Keratinocyte (primary cell): ENCODE data around the gene PSMB7. TPM values are rescaled to one million over a fixed set of nuclear protein-coding genes. Genes with fewer than 3 reads are reported as not detected.

Experiments
- DNase-seq: peaks from one replicate; pipeline ENCODE4 v3.0.0-alpha.2; 2011; ENCODE audit warnings: low read depth, missing footprints, low spot score
- FAIRE-seq: peaks from 2 replicates; lab custom pipeline; 2011; peaks lifted over from hg19 to GRCh38; lab: Jason Lieb, UNC
- H2AFZ ChIP-seq: 2 replicates; pipeline ENCODE4 v1.6.0; 2012; ENCODE audit warnings: low read length, control low read depth, inconsistent platforms; ENCODE audit not compliant: control insufficient read depth
- H3K27ac ChIP-seq: 2 replicates; pipeline ENCODE4 v1.5.1; 2011; ENCODE audit warnings: low read length; ENCODE audit not compliant: control insufficient read depth, insufficient read depth
- H3K27me3 ChIP-seq: 3 replicates; pipeline ENCODE4 v1.6.0; 2011; ENCODE audit warnings: low read length; ENCODE audit not compliant: control insufficient read depth, insufficient read depth; ENCODE audit errors: extremely low read depth
- H3K36me3 ChIP-seq, 2 experiments: 2 replicates in 1 of 2; 3 replicates in 1 of 2; pipeline ENCODE4 v1.5.1; 2011; ENCODE audit warnings: low read length in 2 of 2, mild to moderate bottlenecking in 1 of 2; ENCODE audit not compliant: control insufficient read depth in 2 of 2, insufficient read depth in 2 of 2; ENCODE audit errors: extremely low read depth in 1 of 2
- H3K4me1 ChIP-seq: 3 replicates; pipeline ENCODE4 v1.5.1; 2011; ENCODE audit warnings: low read length; ENCODE audit not compliant: control insufficient read depth, insufficient read depth; ENCODE audit errors: extremely low read depth
- H3K4me2 ChIP-seq: 3 replicates; pipeline ENCODE4 v1.6.0; 2011; ENCODE audit warnings: low read depth, low read length; ENCODE audit not compliant: control insufficient read depth, insufficient read depth; ENCODE audit errors: extremely low read depth
- H3K4me3 ChIP-seq, 3 experiments: fragments of 200-600 bp in 1 of 3; sonication (generic) in 1 of 3; 2 replicates in 2 of 3; 3 replicates in 1 of 3; pipeline ENCODE4 v1.5.1; 2011 to 2016; ENCODE audit warnings: low read length in 3 of 3, mild to moderate bottlenecking in 3 of 3, control low read depth in 2 of 3, inconsistent platforms in 1 of 3, low read depth in 1 of 3, mixed read lengths in 1 of 3, mixed run types in 1 of 3, moderate library complexity in 1 of 3; ENCODE audit not compliant: control insufficient read depth in 2 of 3, insufficient read depth in 2 of 3; ENCODE audit errors: extremely low read depth in 1 of 3
- H3K79me2 ChIP-seq: 2 replicates; pipeline ENCODE4 v1.6.0; 2012; ENCODE audit warnings: low read length; ENCODE audit not compliant: control insufficient read depth, insufficient read depth
- H3K9ac ChIP-seq: 3 replicates; pipeline ENCODE4 v1.6.0; 2011; ENCODE audit warnings: low read length; ENCODE audit not compliant: control insufficient read depth, insufficient read depth; ENCODE audit errors: extremely low read depth
- H3K9me1 ChIP-seq: 3 replicates; pipeline ENCODE4 v1.6.0; 2011; ENCODE audit warnings: low read length; ENCODE audit not compliant: control insufficient read depth, insufficient read depth; ENCODE audit errors: extremely low read depth
- H3K9me3 ChIP-seq: 2 replicates; pipeline ENCODE4 v1.5.1; 2012; ENCODE audit warnings: low read depth, low read length; ENCODE audit not compliant: control insufficient read depth
- H4K20me1 ChIP-seq: 3 replicates; pipeline ENCODE4 v1.6.0; 2011; ENCODE audit warnings: low read length; ENCODE audit not compliant: control insufficient read depth, insufficient read depth; ENCODE audit errors: extremely low read depth
- EZH2 ChIP-seq: IDR thresholded peaks from one replicate; pipeline ENCODE4 v1.6.1; 2012; ENCODE audit warnings: inconsistent platforms, mild to moderate bottlenecking, low read length, moderate library complexity
- dilution Hi-C: fragments of 300-500 bp; cut with MboI; formaldehyde crosslinking; loops from one replicate; pipeline ENCODE4 v1.7.0; 2020; ENCODE audit warnings: low sequenced_read_pairs; ENCODE audit not compliant: extremely low pct_ligation_motif_present
- polyA plus RNA-seq, 5 experiments: library from polyadenylated mRNA; depleted of rRNA in 3 of 5; stranded (reverse) in 3 of 5; stranded (forward) in 1 of 5; unstranded in 1 of 5; fragments of >200 nt; gene quantifications; 1 replicate in 1 of 5; 2 replicates in 3 of 5; 3 replicates in 1 of 5; pipeline versions ENCODE4 v1.2.1 to v1.2.3, GENCODE V29; 2011 to 2012; ENCODE audit warnings: missing spikeins in 2 of 5, low read depth in 1 of 5, low replicate concordance in 1 of 5
- TF ChIP-seq, protein P1 (sequence below), 3 experiments: IDR thresholded peaks in 1 of 3; conservative IDR thresholded peaks in 1 of 3; optimal IDR thresholded peaks in 1 of 3; 2 replicates in 2 of 3; 3 replicates in 1 of 3; pipeline versions ENCODE3 to v1.5.1; 2011; ENCODE audit warnings: low read length in 3 of 3, mild to moderate bottlenecking in 3 of 3, moderate library complexity in 2 of 3, control low read depth in 1 of 3, inconsistent platforms in 1 of 3; ENCODE audit not compliant: insufficient read depth in 2 of 3; ENCODE audit errors: extremely low read depth in 1 of 3

The PSMB7 gene
- polyA plus RNA-seq, 1 donor (not counting 4 experiments of a cell fraction or from before 2014, with no cell fraction given): 388 TPM

DNA sequence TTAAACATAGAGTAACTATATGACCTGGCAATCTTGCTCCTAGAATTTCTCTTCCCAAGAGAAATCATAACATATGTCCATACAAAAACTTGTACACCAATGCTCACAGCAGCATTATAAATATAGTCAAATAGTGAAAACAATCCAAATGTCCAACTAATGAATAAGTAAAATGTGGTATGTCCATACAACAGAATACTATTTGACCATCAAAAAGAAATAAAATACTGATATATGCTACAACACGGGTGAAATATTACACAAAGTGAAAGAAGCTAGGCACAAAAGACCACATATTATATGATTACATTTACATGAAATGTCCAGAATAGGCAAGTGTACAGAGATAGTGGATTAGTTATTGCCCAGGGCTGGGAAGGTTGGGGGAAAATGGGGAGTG lies 41.4 kb downstream of the PSMB7 start:
- dilution Hi-C loops: no loop called here
- peaks cover under 1% of the 10 kb centered on the region for H4K20me1 ChIP-seq
- no peak for FAIRE-seq

DNA sequence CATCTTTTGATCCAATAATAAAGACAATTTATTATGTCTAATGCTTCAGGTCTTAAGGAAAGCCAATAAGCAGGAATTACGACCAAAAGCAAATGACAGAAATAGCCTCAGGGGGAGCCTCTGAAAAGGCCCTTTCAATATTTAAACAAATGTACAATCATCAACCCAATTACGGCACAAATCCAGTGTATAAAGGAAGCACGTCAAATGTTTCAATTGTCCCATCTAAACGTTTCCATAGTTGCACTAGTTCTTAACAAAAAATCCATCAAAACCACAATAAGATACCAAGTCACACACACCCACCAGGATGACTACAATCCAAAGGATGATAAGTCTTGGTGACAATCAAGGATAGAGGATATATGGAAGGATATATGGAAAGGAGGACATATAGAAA lies 41.9 kb downstream of the PSMB7 start:
- H2AFZ ChIP-seq: no peak overlapping the region
- peaks cover 96% of the 10 kb centered on the region for H3K79me2 ChIP-seq
- H3K9me1 ChIP-seq: no peaks in the 10 kb centered on the region
- H3K4me1 ChIP-seq: peaks cover 3% of the 10 kb centered on the region
- H3K4me3 ChIP-seq: no peak overlapping the region
- H3K27me3 ChIP-seq: no peaks in the 10 kb centered on the region
- H3K27ac ChIP-seq: no peak overlapping the region
- dilution Hi-C loops: no loop called here
- FAIRE-seq: no peak
- no peak for DNase-seq
- peaks cover 5% of the 10 kb centered on the region for H4K20me1 ChIP-seq
- no peak for TF ChIP-seq EZH2
- TF ChIP-seq, protein P1, sequence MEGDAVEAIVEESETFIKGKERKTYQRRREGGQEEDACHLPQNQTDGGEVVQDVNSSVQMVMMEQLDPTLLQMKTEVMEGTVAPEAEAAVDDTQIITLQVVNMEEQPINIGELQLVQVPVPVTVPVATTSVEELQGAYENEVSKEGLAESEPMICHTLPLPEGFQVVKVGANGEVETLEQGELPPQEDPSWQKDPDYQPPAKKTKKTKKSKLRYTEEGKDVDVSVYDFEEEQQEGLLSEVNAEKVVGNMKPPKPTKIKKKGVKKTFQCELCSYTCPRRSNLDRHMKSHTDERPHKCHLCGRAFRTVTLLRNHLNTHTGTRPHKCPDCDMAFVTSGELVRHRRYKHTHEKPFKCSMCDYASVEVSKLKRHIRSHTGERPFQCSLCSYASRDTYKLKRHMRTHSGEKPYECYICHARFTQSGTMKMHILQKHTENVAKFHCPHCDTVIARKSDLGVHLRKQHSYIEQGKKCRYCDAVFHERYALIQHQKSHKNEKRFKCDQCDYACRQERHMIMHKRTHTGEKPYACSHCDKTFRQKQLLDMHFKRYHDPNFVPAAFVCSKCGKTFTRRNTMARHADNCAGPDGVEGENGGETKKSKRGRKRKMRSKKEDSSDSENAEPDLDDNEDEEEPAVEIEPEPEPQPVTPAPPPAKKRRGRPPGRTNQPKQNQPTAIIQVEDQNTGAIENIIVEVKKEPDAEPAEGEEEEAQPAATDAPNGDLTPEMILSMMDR (optimal IDR thresholded peaks at IDR 0.05 in 1 of 3, IDR thresholded peaks at IDR 0.05 in 1 of 3, conservative IDR thresholded peaks at IDR 0.05 in 1 of 3; ENCODE audit: extremely low read depth in 1 of 3, insufficient read depth in 2 of 3, low read length in 3 of 3): no peak
- no peaks in the 10 kb centered on the region for H3K9me3 ChIP-seq
- no peak overlapping the region for H3K9ac ChIP-seq
- H3K4me2 ChIP-seq: no peak overlapping the region
- H3K36me3 ChIP-seq: peaks cover 5% of the 10 kb centered on the region in 2 experiments

More for the DNA sequence above, 41.4 kb downstream of the PSMB7 start:
- peaks cover 5% of the 10 kb centered on the region in 2 experiments for H3K36me3 ChIP-seq
- no peaks in the 10 kb centered on the region for H3K27me3 ChIP-seq
- TF ChIP-seq, protein P1 (optimal IDR thresholded peaks at IDR 0.05 in 1 of 3, IDR thresholded peaks at IDR 0.05 in 1 of 3, conservative IDR thresholded peaks at IDR 0.05 in 1 of 3; ENCODE audit: extremely low read depth in 1 of 3, insufficient read depth in 2 of 3, low read length in 3 of 3): no peak
- no peak for TF ChIP-seq EZH2
- peaks cover 96% of the 10 kb centered on the region for H3K79me2 ChIP-seq
- H2AFZ ChIP-seq: no peak overlapping the region
- H3K27ac ChIP-seq: no peak overlapping the region
- no peak overlapping the region for H3K4me2 ChIP-seq
- peaks cover 3% of the 10 kb centered on the region for H3K4me1 ChIP-seq
- H3K9me1 ChIP-seq: no peaks in the 10 kb centered on the region
- H3K9me3 ChIP-seq: no peaks in the 10 kb centered on the region
- no peak overlapping the region for H3K4me3 ChIP-seq
- H3K9ac ChIP-seq: no peak overlapping the region
- no peak for DNase-seq
